H9 (cell line): ENCODE data around the gene CERS6. TPM values are rescaled to one million over a fixed set of nuclear protein-coding genes. Genes with fewer than 3 reads are reported as not detected.

ENCODE experiments used
- DNase-seq: peaks from one replicate; pipeline ENCODE4 v3.0.0-alpha.2; 2017
- H2AFZ ChIP-seq: one replicate; pipeline ENCODE4 v1.6.1; 2013; ENCODE audit warnings: mild to moderate bottlenecking, low read length, control low read depth, moderate library complexity
- H2AK5ac ChIP-seq: 2 replicates; pipeline ENCODE4 v1.6.1; 2013; ENCODE audit warnings: low read length, control low read depth, mixed read lengths; ENCODE audit not compliant: insufficient read length
- H2BK120ac ChIP-seq: one replicate; pipeline ENCODE4 v1.6.1; 2013; ENCODE audit warnings: low read depth, mild to moderate bottlenecking, low read length, control low read depth, inconsistent platforms; ENCODE audit not compliant: poor library complexity, severe bottlenecking
- H2BK12ac ChIP-seq: 2 replicates; pipeline ENCODE4 v1.6.1; 2013; ENCODE audit warnings: low read length, control low read depth, mixed read lengths, low read depth; ENCODE audit not compliant: insufficient read length
- H2BK15ac ChIP-seq: 2 replicates; pipeline ENCODE4 v1.6.1; 2013; ENCODE audit warnings: low read depth, low read length, control low read depth
- H2BK20ac ChIP-seq: one replicate; pipeline ENCODE4 v1.6.1; 2013; ENCODE audit warnings: low read depth, mild to moderate bottlenecking, low read length, control low read depth, inconsistent platforms; ENCODE audit not compliant: poor library complexity, severe bottlenecking
- H2BK5ac ChIP-seq: 2 replicates; pipeline ENCODE4 v1.6.1; 2013; ENCODE audit warnings: low read length, control low read depth, mixed read lengths; ENCODE audit not compliant: insufficient read length
- H3K14ac ChIP-seq: 2 replicates; pipeline ENCODE4 v1.6.1; 2013; ENCODE audit warnings: low read length, control low read depth; ENCODE audit not compliant: insufficient read depth
- H3K18ac ChIP-seq: 2 replicates; pipeline ENCODE4 v1.6.1; 2013; ENCODE audit warnings: low read depth, mild to moderate bottlenecking, mixed read lengths, low read length, control low read depth; ENCODE audit not compliant: insufficient read length
- H3K23ac ChIP-seq: 2 replicates; pipeline ENCODE4 v1.6.1; 2013; ENCODE audit warnings: low read length, control low read depth, mixed read lengths, low read depth; ENCODE audit not compliant: insufficient read length
- H3K23me2 ChIP-seq: 2 replicates; pipeline ENCODE4 v1.6.1; 2013; ENCODE audit warnings: low read depth, mild to moderate bottlenecking, mixed read lengths, low read length, control low read depth; ENCODE audit not compliant: insufficient read length, poor library complexity, severe bottlenecking
- H3K27ac ChIP-seq: 2 replicates; pipeline ENCODE4 v1.5.1; 2013; ENCODE audit warnings: low read length, control low read depth, mixed read lengths, low read depth; ENCODE audit not compliant: insufficient read length
- H3K27me3 ChIP-seq: 2 replicates; pipeline ENCODE4 v1.6.1; 2013; ENCODE audit warnings: low read length, control low read depth, inconsistent platforms; ENCODE audit not compliant: insufficient read depth
- H3K4ac ChIP-seq: 2 replicates; pipeline ENCODE4 v1.6.1; 2013; ENCODE audit warnings: low read depth, mild to moderate bottlenecking, control low read depth, inconsistent platforms, low read length, moderate library complexity
- H3K4me1 ChIP-seq: 2 replicates; pipeline ENCODE4 v1.6.1; 2013; ENCODE audit warnings: low read length, control low read depth, inconsistent platforms; ENCODE audit not compliant: insufficient read depth
- H3K4me2 ChIP-seq: 2 replicates; pipeline ENCODE4 v1.6.1; 2013; ENCODE audit warnings: low read length, control low read depth, mixed read lengths; ENCODE audit not compliant: insufficient read length, insufficient read depth
- H3K56ac ChIP-seq: 2 replicates; pipeline ENCODE4 v1.6.1; 2013; ENCODE audit warnings: low read depth, mild to moderate bottlenecking, mixed read lengths, low read length, control low read depth; ENCODE audit not compliant: insufficient read length
- H3K79me1 ChIP-seq: 2 replicates; pipeline ENCODE4 v1.6.1; 2013; ENCODE audit warnings: low read depth, mild to moderate bottlenecking, moderate library complexity, low read length, control low read depth, inconsistent platforms; ENCODE audit not compliant: insufficient read depth, poor library complexity, severe bottlenecking
- H3K79me2 ChIP-seq: 2 replicates; pipeline ENCODE4 v1.6.1; 2013; ENCODE audit warnings: low read length, control low read depth, inconsistent platforms; ENCODE audit not compliant: insufficient read depth
- H3K9ac ChIP-seq: 2 replicates; pipeline ENCODE4 v1.6.1; 2013; ENCODE audit warnings: low read length, control low read depth, mixed read lengths; ENCODE audit not compliant: insufficient read length; ENCODE audit errors: extremely low read depth
- H3K9me3 ChIP-seq: one replicate; pipeline ENCODE4 v1.6.1; 2013; ENCODE audit warnings: low read depth, low read length, inconsistent platforms; ENCODE audit not compliant: control insufficient read depth
- H3T11ph ChIP-seq: one replicate; pipeline ENCODE4 v1.6.1; 2013; ENCODE audit warnings: mild to moderate bottlenecking, low read length, control low read depth, inconsistent platforms
- H4K20me1 ChIP-seq: one replicate; pipeline ENCODE4 v1.6.1; 2013; ENCODE audit not compliant: control insufficient read depth, insufficient read length, insufficient read depth
- H4K5ac ChIP-seq: 2 replicates; pipeline ENCODE4 v1.6.1; 2013; ENCODE audit warnings: low read depth, mild to moderate bottlenecking, mixed read lengths, low read length, control low read depth; ENCODE audit not compliant: insufficient read length
- H4K8ac ChIP-seq: replicated peaks from 2 replicates; pipeline ENCODE4 v1.6.1; 2013; ENCODE audit warnings: low read length, control low read depth, mixed read lengths, low read depth; ENCODE audit not compliant: insufficient read length
- H4K91ac ChIP-seq: 2 replicates; pipeline ENCODE4 v1.6.1; 2013; ENCODE audit warnings: low read depth, mild to moderate bottlenecking, moderate library complexity, mixed read lengths, low read length, control low read depth; ENCODE audit not compliant: insufficient read length
- H3K27ac Mint-ChIP-seq, 3 experiments: 2 replicates in 2 of 3; 3 replicates in 1 of 3; pipeline ENCODE4 v1.8.0; 2020 to 2021; ENCODE audit warnings: mixed read lengths in 3 of 3, mild to moderate bottlenecking in 1 of 3, moderate library complexity in 1 of 3
- H3K27me3 Mint-ChIP-seq: 2 replicates; pipeline ENCODE4 v1.8.0; 2021; ENCODE audit warnings: low read depth, mild to moderate bottlenecking, moderate library complexity, mixed read lengths
- H3K36me3 Mint-ChIP-seq, 3 experiments: 2 replicates in 2 of 3; 3 replicates in 1 of 3; pipeline ENCODE4 v1.8.0; 2020 to 2021; ENCODE audit warnings: low read depth in 3 of 3, mixed read lengths in 3 of 3; ENCODE audit not compliant: insufficient read depth in 1 of 3
- H3K4me1 Mint-ChIP-seq, 2 experiments: 2 replicates each; pipeline ENCODE4 v1.8.0; 2020; ENCODE audit warnings: mixed read lengths in 2 of 2
- H3K4me3 Mint-ChIP-seq, 2 experiments: 2 replicates in 1 of 2; 3 replicates in 1 of 2; pipeline ENCODE4 v1.8.0; 2020 to 2021; ENCODE audit warnings: mild to moderate bottlenecking in 2 of 2, mixed read lengths in 2 of 2, moderate library complexity in 1 of 2
- H3K9me3 Mint-ChIP-seq, 2 experiments: 2 replicates in 1 of 2; 3 replicates in 1 of 2; pipeline ENCODE4 v1.8.0; 2020; ENCODE audit warnings: mild to moderate bottlenecking in 2 of 2, mixed read lengths in 2 of 2, moderate library complexity in 1 of 2
- WGBS: extraction: QIAGEN DNeasy Blood & Tissue Kit; methylation state at CpG from one replicate; pipeline ENCODE4 v1.1.7; 2013; ENCODE audit warnings: missing lambda C conversion rate, low lambda C conversion rate, mixed read lengths; ENCODE audit not compliant: insufficient read length; ENCODE audit errors: extremely low coverage; 5-methylcytosine and 5-hydroxymethylcytosine counted together
- total RNA-seq: library from RNA; stranded (reverse); gene quantifications from 2 replicates; pipeline ENCODE4 v1.2.1, GENCODE V29; 2021
- TF ChIP-seq, protein P1 (sequence below): fragments of 200-600 bp; sonication (generic); conservative IDR thresholded peaks from 3 replicates; pipeline ENCODE4 v1.8.0; 2021; ENCODE audit warnings: antibody characterized with exemption, mild to moderate bottlenecking

The CERS6 gene
- total RNA-seq, 1 experiment from 2014 or later, result 17.7 TPM

DNA sequence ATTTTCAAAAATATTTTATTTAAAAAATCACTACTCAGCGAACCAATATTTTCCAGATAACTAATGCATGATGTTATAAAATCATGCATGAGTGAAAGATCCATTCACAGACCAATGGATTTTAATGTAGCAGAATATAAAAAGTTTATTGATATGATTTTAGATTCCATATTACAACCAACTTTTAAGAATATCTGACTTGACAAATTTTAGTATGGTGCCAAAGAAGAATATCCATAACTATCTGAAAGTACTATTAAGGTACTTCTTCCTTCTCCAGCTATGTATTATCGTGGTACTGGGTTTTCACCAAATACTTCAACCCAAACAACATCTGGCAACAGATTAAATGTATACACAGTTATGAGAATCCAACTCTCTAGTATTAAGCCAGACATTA, 246.5 kb downstream of the CERS6 start:
- H3K27me3 Mint-ChIP-seq, result no peaks in the 10 kb centered on the region
- no peak overlapping the region for H3K27ac ChIP-seq
- no CpG with 5 or more reads among the region's 2 CpGs for WGBS

More for the DNA sequence above, 246.5 kb downstream of the CERS6 start:
- Histone ChIP-seq H3K4ac (no peak overlapping the region), H3K79me1 (no peaks in the 10 kb centered on the region), H2AFZ (no peak overlapping the region), H3K14ac (no peak overlapping the region), H3K4me2 (no peak overlapping the region), H3K4me1 (no peaks in the 10 kb centered on the region), H4K20me1 (no peaks in the 10 kb centered on the region), H2BK15ac (no peak overlapping the region), H2BK120ac (no peak overlapping the region), H2BK5ac (no peak overlapping the region), H2AK5ac (no peak overlapping the region), H4K5ac (no peak overlapping the region), H3K18ac (no peak overlapping the region), H4K8ac (no peak overlapping the region), H3K9ac (no peak overlapping the region), H4K91ac (no peak overlapping the region), H3K79me2 (no peaks in the 10 kb centered on the region), H3K23ac (no peak overlapping the region), H3T11ph (no peak overlapping the region), H2BK20ac (no peak overlapping the region), H3K27me3 (no peaks in the 10 kb centered on the region), H2BK12ac (no peak overlapping the region), H3K23me2 (no peaks in the 10 kb centered on the region), H3K56ac (no peak overlapping the region), H3K9me3 (no peaks in the 10 kb centered on the region)
- DNase-seq, result no peak
- H3K4me1 Mint-ChIP-seq, result peaks cover 5 to 6% of the 10 kb centered on the region in 2 experiments
- H3K27ac Mint-ChIP-seq, result no peak overlapping the region
- no peaks in the 10 kb centered on the region; a peak in 1 of 5 replicates for H3K9me3 Mint-ChIP-seq
- TF ChIP-seq, protein P1, sequence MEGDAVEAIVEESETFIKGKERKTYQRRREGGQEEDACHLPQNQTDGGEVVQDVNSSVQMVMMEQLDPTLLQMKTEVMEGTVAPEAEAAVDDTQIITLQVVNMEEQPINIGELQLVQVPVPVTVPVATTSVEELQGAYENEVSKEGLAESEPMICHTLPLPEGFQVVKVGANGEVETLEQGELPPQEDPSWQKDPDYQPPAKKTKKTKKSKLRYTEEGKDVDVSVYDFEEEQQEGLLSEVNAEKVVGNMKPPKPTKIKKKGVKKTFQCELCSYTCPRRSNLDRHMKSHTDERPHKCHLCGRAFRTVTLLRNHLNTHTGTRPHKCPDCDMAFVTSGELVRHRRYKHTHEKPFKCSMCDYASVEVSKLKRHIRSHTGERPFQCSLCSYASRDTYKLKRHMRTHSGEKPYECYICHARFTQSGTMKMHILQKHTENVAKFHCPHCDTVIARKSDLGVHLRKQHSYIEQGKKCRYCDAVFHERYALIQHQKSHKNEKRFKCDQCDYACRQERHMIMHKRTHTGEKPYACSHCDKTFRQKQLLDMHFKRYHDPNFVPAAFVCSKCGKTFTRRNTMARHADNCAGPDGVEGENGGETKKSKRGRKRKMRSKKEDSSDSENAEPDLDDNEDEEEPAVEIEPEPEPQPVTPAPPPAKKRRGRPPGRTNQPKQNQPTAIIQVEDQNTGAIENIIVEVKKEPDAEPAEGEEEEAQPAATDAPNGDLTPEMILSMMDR, result no peak
- H3K36me3 Mint-ChIP-seq, result peaks cover 0 to 2% (median 0%) of the 10 kb centered on the region in 3 experiments; a peak in 1 of 7 replicates
- H3K4me3 Mint-ChIP-seq, result no peak overlapping the region
